Measurements from ENCODE around the gene ZBTB6. TPM values are rescaled to one million over a fixed set of nuclear protein-coding genes. Genes with fewer than 3 reads are reported as not detected.

Gene ZBTB6
- polyA plus RNA-seq, 2 of the 4 experiments (the other 2 are of a cell fraction) = 9.0 to 10.3 TPM

DNA sequence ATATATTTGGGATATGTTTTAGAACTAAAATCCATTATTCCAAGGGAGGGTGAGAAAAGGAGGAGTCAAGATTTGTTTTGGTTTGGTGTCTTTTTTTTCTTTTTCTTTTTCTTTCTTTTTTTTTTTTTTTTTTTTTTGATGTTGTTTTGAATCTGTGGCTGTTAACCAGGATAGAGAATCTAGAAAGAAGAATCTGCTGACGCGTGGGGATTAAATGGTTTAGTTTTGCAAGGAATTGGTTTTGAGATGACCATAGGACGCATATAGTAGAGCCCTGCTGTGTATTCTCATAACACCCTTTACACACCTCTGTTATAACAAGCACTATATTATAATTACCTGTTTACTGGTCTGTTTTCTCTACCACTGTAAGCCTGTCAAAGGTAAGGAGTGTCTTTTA is 37.1 kb upstream of the ZBTB6 start:
- Histone ChIP-seq H3K4me2 (no peak overlapping the region), H3K4me1 (peaks cover 32% of the 10 kb centered on the region), H3K27ac (no peak overlapping the region), H3K4me3 (no peak overlapping the region), H3K9me3 (no peaks in the 10 kb centered on the region)
- ChIA-PET POLR2A (no interaction called here), CTCF (no interaction called here)
- peak; percentile 32 for TF ChIP-seq MAFK (IDR thresholded peaks at IDR 0.05; ENCODE audit: partially characterized antibody)
- no peak for TF ChIP-seq GATA3 (IDR thresholded peaks at IDR 0.05; ENCODE audit: borderline replicate concordance)
- ATAC-seq (no peak), DNase-seq (ENCODE audit: low read depth in 1 of 2, low spot score in 1 of 2) (no peak), FAIRE-seq (no peak)
- WGBS (ENCODE audit: missing lambda C conversion rate) = 83% methylated on average over 3 of the region's 3 CpGs

DNA sequence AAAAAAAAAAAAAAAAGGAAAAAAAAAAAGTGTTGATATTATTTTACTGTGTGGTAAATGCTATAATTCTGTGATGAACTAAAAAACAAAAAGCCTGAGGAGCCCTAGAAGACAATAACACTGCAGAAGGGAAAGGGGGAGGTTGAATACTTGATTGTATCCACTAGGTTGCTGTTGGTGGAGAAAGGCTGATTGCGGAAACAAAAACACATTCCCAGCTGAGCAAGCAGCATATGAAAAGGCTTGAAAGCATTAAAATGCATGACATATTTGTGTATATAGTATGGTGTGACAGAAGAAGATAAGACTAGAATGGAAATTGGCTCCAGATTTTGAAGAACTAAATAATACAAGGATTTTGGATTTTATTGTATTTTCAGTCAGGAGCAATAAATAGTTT is 36.6 kb upstream of the ZBTB6 start:
- Histone ChIP-seq H3K9me3 (no peaks in the 10 kb centered on the region), H3K4me2 (no peak overlapping the region), H3K27ac (no peak overlapping the region), H3K4me1 (peaks cover 29% of the 10 kb centered on the region), H3K4me3 (no peak overlapping the region)
- POLR2A ChIA-PET = interaction anchor here (0.7 kb wide), 1 partner anchor 36 kb away, joined by 6 read pairs; the partner anchor contains the start of gene ZBTB6
- 92% methylated on average over 1 of the region's 1 CpG for WGBS (ENCODE audit: missing lambda C conversion rate)
- no peak for TF ChIP-seq FOXS1 (CRISPR knock-in tag; IDR thresholded peaks at IDR 0.05)
- TF ChIP-seq, protein P1, sequence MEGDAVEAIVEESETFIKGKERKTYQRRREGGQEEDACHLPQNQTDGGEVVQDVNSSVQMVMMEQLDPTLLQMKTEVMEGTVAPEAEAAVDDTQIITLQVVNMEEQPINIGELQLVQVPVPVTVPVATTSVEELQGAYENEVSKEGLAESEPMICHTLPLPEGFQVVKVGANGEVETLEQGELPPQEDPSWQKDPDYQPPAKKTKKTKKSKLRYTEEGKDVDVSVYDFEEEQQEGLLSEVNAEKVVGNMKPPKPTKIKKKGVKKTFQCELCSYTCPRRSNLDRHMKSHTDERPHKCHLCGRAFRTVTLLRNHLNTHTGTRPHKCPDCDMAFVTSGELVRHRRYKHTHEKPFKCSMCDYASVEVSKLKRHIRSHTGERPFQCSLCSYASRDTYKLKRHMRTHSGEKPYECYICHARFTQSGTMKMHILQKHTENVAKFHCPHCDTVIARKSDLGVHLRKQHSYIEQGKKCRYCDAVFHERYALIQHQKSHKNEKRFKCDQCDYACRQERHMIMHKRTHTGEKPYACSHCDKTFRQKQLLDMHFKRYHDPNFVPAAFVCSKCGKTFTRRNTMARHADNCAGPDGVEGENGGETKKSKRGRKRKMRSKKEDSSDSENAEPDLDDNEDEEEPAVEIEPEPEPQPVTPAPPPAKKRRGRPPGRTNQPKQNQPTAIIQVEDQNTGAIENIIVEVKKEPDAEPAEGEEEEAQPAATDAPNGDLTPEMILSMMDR (IDR thresholded peaks at IDR 0.05) = no peak
- no peak for TF ChIP-seq NFE2L2 (conservative IDR thresholded peaks at IDR 0.05; ENCODE audit: low read length)
- TF ChIP-seq, protein P2, sequence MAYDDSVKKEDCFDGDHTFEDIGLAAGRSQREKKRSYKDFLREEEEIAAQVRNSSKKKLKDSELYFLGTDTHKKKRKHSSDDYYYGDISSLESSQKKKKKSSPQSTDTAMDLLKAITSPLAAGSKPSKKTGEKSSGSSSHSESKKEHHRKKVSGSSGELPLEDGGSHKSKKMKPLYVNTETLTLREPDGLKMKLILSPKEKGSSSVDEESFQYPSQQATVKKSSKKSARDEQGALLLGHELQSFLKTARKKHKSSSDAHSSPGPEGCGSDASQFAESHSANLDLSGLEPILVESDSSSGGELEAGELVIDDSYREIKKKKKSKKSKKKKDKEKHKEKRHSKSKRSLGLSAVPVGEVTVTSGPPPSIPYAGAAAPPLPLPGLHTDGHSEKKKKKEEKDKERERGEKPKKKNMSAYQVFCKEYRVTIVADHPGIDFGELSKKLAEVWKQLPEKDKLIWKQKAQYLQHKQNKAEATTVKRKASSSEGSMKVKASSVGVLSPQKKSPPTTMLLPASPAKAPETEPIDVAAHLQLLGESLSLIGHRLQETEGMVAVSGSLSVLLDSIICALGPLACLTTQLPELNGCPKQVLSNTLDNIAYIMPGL (CRISPR knock-in tag; IDR thresholded peaks at IDR 0.05; ENCODE audit: borderline replicate concordance) = no peak
- TF ChIP-seq, protein P3, sequence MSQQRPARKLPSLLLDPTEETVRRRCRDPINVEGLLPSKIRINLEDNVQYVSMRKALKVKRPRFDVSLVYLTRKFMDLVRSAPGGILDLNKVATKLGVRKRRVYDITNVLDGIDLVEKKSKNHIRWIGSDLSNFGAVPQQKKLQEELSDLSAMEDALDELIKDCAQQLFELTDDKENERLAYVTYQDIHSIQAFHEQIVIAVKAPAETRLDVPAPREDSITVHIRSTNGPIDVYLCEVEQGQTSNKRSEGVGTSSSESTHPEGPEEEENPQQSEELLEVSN (IDR thresholded peaks at IDR 0.05; ENCODE audit: borderline replicate concordance, low read depth) = no peak
- no peak for TF ChIP-seq SMC3 (IDR thresholded peaks at IDR 0.05)
- TF ChIP-seq NR3C1 (IDR thresholded peaks at IDR 0.05) = no peak
- no peak for TF ChIP-seq RAD21 (conservative IDR thresholded peaks at IDR 0.05 in 1 of 2, IDR thresholded peaks at IDR 0.05 in 1 of 2)
- TF ChIP-seq, protein P4, sequence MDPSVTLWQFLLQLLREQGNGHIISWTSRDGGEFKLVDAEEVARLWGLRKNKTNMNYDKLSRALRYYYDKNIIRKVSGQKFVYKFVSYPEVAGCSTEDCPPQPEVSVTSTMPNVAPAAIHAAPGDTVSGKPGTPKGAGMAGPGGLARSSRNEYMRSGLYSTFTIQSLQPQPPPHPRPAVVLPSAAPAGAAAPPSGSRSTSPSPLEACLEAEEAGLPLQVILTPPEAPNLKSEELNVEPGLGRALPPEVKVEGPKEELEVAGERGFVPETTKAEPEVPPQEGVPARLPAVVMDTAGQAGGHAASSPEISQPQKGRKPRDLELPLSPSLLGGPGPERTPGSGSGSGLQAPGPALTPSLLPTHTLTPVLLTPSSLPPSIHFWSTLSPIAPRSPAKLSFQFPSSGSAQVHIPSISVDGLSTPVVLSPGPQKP (IDR thresholded peaks at IDR 0.05; ENCODE audit: low read depth, low read length) = no peak
- no peak for DNase-seq (ENCODE audit: low read depth in 1 of 2, low spot score in 1 of 2)
- CTCF ChIA-PET = interaction anchor here (0.8 kb wide), 1 partner anchor 41 kb away, joined by 4 read pairs; no protein-coding TSS in a partner anchor
- no peak for FAIRE-seq
- ATAC-seq = no peak

DNA sequence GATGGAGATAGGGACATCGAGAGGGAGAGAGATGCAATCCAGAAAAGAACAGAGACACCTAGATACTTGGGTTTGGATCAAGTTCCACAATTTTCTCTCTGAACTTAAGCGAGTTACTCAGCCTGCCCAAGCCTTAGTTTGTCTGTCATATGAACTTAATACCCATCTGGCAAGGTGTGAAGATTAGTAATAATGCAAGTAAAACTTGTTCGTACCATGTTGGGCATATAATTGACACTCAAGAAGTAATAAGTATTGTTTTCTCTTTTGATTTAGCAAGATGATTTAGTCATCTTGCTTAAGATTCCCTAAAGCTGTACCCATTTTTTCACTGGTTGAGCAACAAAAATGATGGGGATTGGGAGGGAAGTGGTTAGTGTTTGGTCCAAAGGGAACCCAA is 35.2 kb upstream of the ZBTB6 start:
- H3K27ac ChIP-seq = no peak overlapping the region
- no peak for TF ChIP-seq HEYL (CRISPR knock-in tag; IDR thresholded peaks at IDR 0.05)
- TF ChIP-seq POLR2AphosphoS2 (conservative IDR thresholded peaks at IDR 0.05; ENCODE audit: low read length) = no peak
- TF ChIP-seq JUNB (IDR thresholded peaks at IDR 0.05) = no peak
- no peak for TF ChIP-seq HDAC2 (IDR thresholded peaks at IDR 0.05)
- TF ChIP-seq PHF8 (IDR thresholded peaks at IDR 0.05; ENCODE audit: borderline replicate concordance, low read depth) = no peak
- peaks cover 16% of the 10 kb centered on the region; the same call in 1 of the 3 replicates for H3K4me1 ChIP-seq
- ChIA-PET POLR2A (no interaction called here), CTCF (interaction anchor here (1.1 kb wide), 1 partner anchor 19 kb away, joined by 3 read pairs; no protein-coding TSS in a partner anchor)
- no peak for FAIRE-seq
- H3K4me3 ChIP-seq = no peak overlapping the region
- ATAC-seq = no peak
- DNase-seq (ENCODE audit: low read depth in 1 of 2, low spot score in 1 of 2) = no peak
- H3K9me3 ChIP-seq = no peaks in the 10 kb centered on the region
- WGBS (ENCODE audit: missing lambda C conversion rate) = 88% methylated on average over 3 of the region's 3 CpGs
- H3K4me2 ChIP-seq = no peak overlapping the region

All from A549 (cell line).